IMR-90 (cell line): ENCODE results near the gene SNX25. TPM values are rescaled to one million over a fixed set of nuclear protein-coding genes. Genes with fewer than 3 reads are reported as not detected.

Experiments used
- ATAC-seq: fragments of 200-7000 bp; cut with Tn5 transposase; 2 replicates; pipeline ENCODE4 v1.9.1; 2020; ENCODE audit warnings: low read depth, mild to moderate bottlenecking, moderate library complexity
- BruUV-seq: library from RNA; stranded (reverse); fragments of 400-500 nt; replicated peaks from 2 replicates; lab custom pipeline; 2021; lab: Mats Ljungman, UMichigan
- CTCF ChIA-PET: fragments of 300-600 bp; formaldehyde crosslinking; extraction: SDS; loops from one replicate; lab custom pipeline; 2021; ENCODE audit warnings: antibody characterized with exemption; lab: Yijun Ruan, JAX
- POLR2A ChIA-PET: fragments of 300-600 bp; sonication (Branson Sonifier 250); formaldehyde crosslinking; loops from one replicate; lab custom pipeline; 2022; ENCODE audit warnings: antibody characterized with exemption; ENCODE audit not compliant: unreplicated experiment; lab: Charles Lee
- DNase-seq: peaks from one replicate; pipeline ENCODE4 v3.0.0; 2013
- H2AFZ ChIP-seq: replicated peaks from 2 replicates; pipeline ENCODE3; 2013; ENCODE audit warnings: low read length, mild to moderate bottlenecking; ENCODE audit not compliant: poor library complexity
- H2AK5ac ChIP-seq: 2 replicates; pipeline ENCODE4 v1.6.1; 2013; ENCODE audit warnings: low read depth, low read length, inconsistent platforms
- H2AK9ac ChIP-seq: replicated peaks from 2 replicates; pipeline ENCODE3; 2013; ENCODE audit warnings: mild to moderate bottlenecking, low read depth, low read length, moderate library complexity; ENCODE audit not compliant: poor library complexity
- H2BK120ac ChIP-seq: 2 replicates; pipeline ENCODE4 v1.6.1; 2013; ENCODE audit warnings: low read depth, low read length, inconsistent platforms
- H2BK15ac ChIP-seq: 3 replicates; pipeline ENCODE4 v1.6.1; 2013; ENCODE audit warnings: low read depth, low read length, inconsistent platforms
- H2BK20ac ChIP-seq: 2 replicates; pipeline ENCODE4 v1.6.1; 2013; ENCODE audit warnings: low read depth, mild to moderate bottlenecking, inconsistent platforms, low read length, moderate library complexity
- H2BK5ac ChIP-seq: 2 replicates; pipeline ENCODE4 v1.6.1; 2013; ENCODE audit warnings: mild to moderate bottlenecking, low read depth, low read length, inconsistent platforms; ENCODE audit not compliant: poor library complexity, severe bottlenecking
- H3K14ac ChIP-seq: replicated peaks from 2 replicates; pipeline ENCODE4 v1.6.1; 2013; ENCODE audit warnings: low read depth, low read length, inconsistent platforms
- H3K18ac ChIP-seq: 2 replicates; pipeline ENCODE4 v1.6.1; 2013; ENCODE audit warnings: low read depth, low read length, control low read depth
- H3K23ac ChIP-seq: 2 replicates; pipeline ENCODE4 v1.6.1; 2013; ENCODE audit warnings: low read depth, low read length, inconsistent platforms
- H3K27ac ChIP-seq: 2 replicates; pipeline ENCODE4 v1.5.1; 2013; ENCODE audit warnings: mild to moderate bottlenecking, control low read depth, low read length; ENCODE audit not compliant: insufficient read depth
- H3K27me3 ChIP-seq: 2 replicates; pipeline ENCODE4 v1.6.1; 2013; ENCODE audit warnings: low read length; ENCODE audit not compliant: control insufficient read depth, insufficient read depth
- H3K36me3 ChIP-seq: 2 replicates; pipeline ENCODE4 v1.6.1; 2013; ENCODE audit warnings: low read length, mixed read lengths; ENCODE audit not compliant: control insufficient read depth, insufficient read depth
- H3K4ac ChIP-seq: 2 replicates; pipeline ENCODE4 v1.6.1; 2013; ENCODE audit warnings: low read depth, low read length, inconsistent platforms
- H3K4me1 ChIP-seq: 2 replicates; pipeline ENCODE4 v1.6.1; 2013; ENCODE audit warnings: low read length, mixed read lengths; ENCODE audit not compliant: control insufficient read depth, insufficient read depth
- H3K4me2 ChIP-seq: 2 replicates; pipeline ENCODE4 v1.6.1; 2013; ENCODE audit warnings: low read depth, mild to moderate bottlenecking, control low read depth, low read length, moderate library complexity
- H3K4me3 ChIP-seq: 2 replicates; pipeline ENCODE4 v1.5.1; 2013; ENCODE audit warnings: low read depth, mild to moderate bottlenecking, control low read depth, low read length, moderate library complexity; ENCODE audit not compliant: insufficient read depth
- H3K56ac ChIP-seq: 2 replicates; pipeline ENCODE4 v1.6.1; 2013; ENCODE audit warnings: low read length, inconsistent platforms; ENCODE audit not compliant: insufficient read depth; ENCODE audit errors: extremely low read depth
- H3K79me1 ChIP-seq, 2 experiments: 2 replicates each; pipeline ENCODE4 v1.6.1; 2013; ENCODE audit warnings: low read length in 2 of 2, inconsistent platforms in 1 of 2, low read depth in 1 of 2
- H3K9ac ChIP-seq: 2 replicates; pipeline ENCODE4 v1.6.1; 2013; ENCODE audit warnings: low read depth, low read length, control low read depth
- H3K9me1 ChIP-seq: 2 replicates; pipeline ENCODE4 v1.6.1; 2013; ENCODE audit warnings: low read length, inconsistent platforms; ENCODE audit not compliant: insufficient read depth
- H3K9me3 ChIP-seq: 2 replicates; pipeline ENCODE4 v1.6.1; 2013; ENCODE audit warnings: low read length; ENCODE audit not compliant: control insufficient read depth, insufficient read depth
- H4K20me1 ChIP-seq: 2 replicates; pipeline ENCODE4 v1.6.1; 2013; ENCODE audit warnings: low read length, inconsistent platforms; ENCODE audit not compliant: insufficient read depth
- H4K5ac ChIP-seq: 2 replicates; pipeline ENCODE4 v1.6.1; 2013; ENCODE audit warnings: mild to moderate bottlenecking, low read depth, low read length, control low read depth
- H4K8ac ChIP-seq, 2 experiments: 2 replicates each; pipeline ENCODE4 v1.6.1; 2013; ENCODE audit warnings: low read depth in 2 of 2, low read length in 2 of 2, control low read depth in 1 of 2, inconsistent platforms in 1 of 2
- H4K91ac ChIP-seq: 2 replicates; pipeline ENCODE4 v1.6.1; 2013; ENCODE audit warnings: low read depth, low read length, inconsistent platforms; ENCODE audit not compliant: insufficient read depth
- BHLHE40 ChIP-seq: fragments of 150-350 bp; IDR thresholded peaks from 2 replicates; pipeline ENCODE4 v1.6.1; 2016; ENCODE audit warnings: mild to moderate bottlenecking, low read depth, low read length
- CEBPB ChIP-seq: IDR thresholded peaks from 2 replicates; pipeline ENCODE4 v1.6.1; 2012; ENCODE audit warnings: low read depth, low read length, improper control_type of control experiment
- CHD1 ChIP-seq: IDR thresholded peaks from 2 replicates; pipeline ENCODE4 v1.6.1; 2012; ENCODE audit warnings: low read depth, low read length, improper control_type of control experiment
- FOS ChIP-seq: fragments of 150-350 bp; IDR thresholded peaks from 2 replicates; pipeline ENCODE4 v1.6.1; 2016; ENCODE audit warnings: low read depth, low read length
- MAFK ChIP-seq: IDR thresholded peaks from 2 replicates; pipeline ENCODE4 v1.6.1; 2012; ENCODE audit warnings: low read depth, low read length, improper control_type of control experiment
- MAZ ChIP-seq: IDR thresholded peaks from 2 replicates; pipeline ENCODE4 v1.6.1; 2012; ENCODE audit warnings: low read depth, mild to moderate bottlenecking, low read length, improper control_type of control experiment, moderate library complexity, borderline replicate concordance
- MXI1 ChIP-seq: IDR thresholded peaks from 2 replicates; pipeline ENCODE4 v1.6.1; 2012; ENCODE audit warnings: low read depth, mild to moderate bottlenecking, low read length, moderate library complexity, borderline replicate concordance
- POLR2A ChIP-seq: IDR thresholded peaks from 2 replicates; pipeline ENCODE4 v1.6.1; 2012; ENCODE audit warnings: mild to moderate bottlenecking, low read depth, low read length
- RCOR1 ChIP-seq: IDR thresholded peaks from 2 replicates; pipeline ENCODE4 v1.6.1; 2012; ENCODE audit warnings: mild to moderate bottlenecking, low read length, improper control_type of control experiment; ENCODE audit not compliant: insufficient replicate concordance
- RFX5 ChIP-seq: IDR thresholded peaks from 2 replicates; pipeline ENCODE4 v1.8.0; 2012; ENCODE audit warnings: low read depth, mild to moderate bottlenecking, low read length, moderate library complexity
- SMC3 ChIP-seq: fragments of 150-350 bp; IDR thresholded peaks from 2 replicates; pipeline ENCODE4 v1.6.1; 2016; ENCODE audit warnings: low read depth, mild to moderate bottlenecking, antibody characterized with exemption, low read length, moderate library complexity
- WGBS, 2 experiments: methylation state at CpG; one replicate each; pipeline versions ENCODE4 v1.1.5 to v1.1.7; 2013; ENCODE audit warnings: missing lambda C conversion rate in 2 of 2; ENCODE audit not compliant: insufficient read length in 1 of 2; ENCODE audit errors: extremely low coverage in 2 of 2; 5-methylcytosine and 5-hydroxymethylcytosine counted together
- dilution Hi-C: fragments of 300-500 bp; cut with HindIII; formaldehyde crosslinking; loops from one replicate; pipeline ENCODE4 v1.14.3; 2018; ENCODE audit warnings: low sequenced_read_pairs; ENCODE audit not compliant: unreplicated experiment
- in situ Hi-C: fragments of 300-500 bp; cut with MboI; formaldehyde crosslinking; loops from 3 replicates; pipeline ENCODE4 v1.14.3; 2019; ENCODE audit warnings: low sequenced_read_pairs, inconsistent platforms, mixed read lengths
- intact Hi-C: fragments of 100-400 bp; cut with micrococcal nuclease; formaldehyde crosslinking; loops from 2 replicates; pipeline ENCODE4 v1.10.0; 2022
- polyA plus RNA-seq, 3 experiments: library from polyadenylated mRNA; depleted of rRNA; stranded (reverse); fragments of >200 nt; gene quantifications; 2 replicates each; pipeline ENCODE4 v1.2.3, GENCODE V29; 2012; ENCODE audit warnings: low replicate concordance in 1 of 3
- total RNA-seq: library from RNA; depleted of rRNA; stranded (reverse); fragments of >200 nt; gene quantifications from 2 replicates; pipeline ENCODE4 v1.2.3, GENCODE V29; 2012
- TF ChIP-seq, protein P1 (sequence below): fragments of 150-350 bp; IDR thresholded peaks from 2 replicates; pipeline ENCODE4 v1.6.1; 2017; ENCODE audit warnings: mild to moderate bottlenecking, antibody characterized with exemption, low read length, low read depth
- TF ChIP-seq, protein P2 (sequence below): fragments of 150-350 bp; IDR thresholded peaks from 2 replicates; pipeline ENCODE4 v1.6.1; 2016; ENCODE audit warnings: low read depth, mild to moderate bottlenecking, low read length, moderate library complexity, borderline replicate concordance

Gene SNX25
- total and polyA plus RNA-seq, 2 of the 4 experiments (the other 2 are of a cell fraction), result 11.4 to 28.3 TPM

DNA sequence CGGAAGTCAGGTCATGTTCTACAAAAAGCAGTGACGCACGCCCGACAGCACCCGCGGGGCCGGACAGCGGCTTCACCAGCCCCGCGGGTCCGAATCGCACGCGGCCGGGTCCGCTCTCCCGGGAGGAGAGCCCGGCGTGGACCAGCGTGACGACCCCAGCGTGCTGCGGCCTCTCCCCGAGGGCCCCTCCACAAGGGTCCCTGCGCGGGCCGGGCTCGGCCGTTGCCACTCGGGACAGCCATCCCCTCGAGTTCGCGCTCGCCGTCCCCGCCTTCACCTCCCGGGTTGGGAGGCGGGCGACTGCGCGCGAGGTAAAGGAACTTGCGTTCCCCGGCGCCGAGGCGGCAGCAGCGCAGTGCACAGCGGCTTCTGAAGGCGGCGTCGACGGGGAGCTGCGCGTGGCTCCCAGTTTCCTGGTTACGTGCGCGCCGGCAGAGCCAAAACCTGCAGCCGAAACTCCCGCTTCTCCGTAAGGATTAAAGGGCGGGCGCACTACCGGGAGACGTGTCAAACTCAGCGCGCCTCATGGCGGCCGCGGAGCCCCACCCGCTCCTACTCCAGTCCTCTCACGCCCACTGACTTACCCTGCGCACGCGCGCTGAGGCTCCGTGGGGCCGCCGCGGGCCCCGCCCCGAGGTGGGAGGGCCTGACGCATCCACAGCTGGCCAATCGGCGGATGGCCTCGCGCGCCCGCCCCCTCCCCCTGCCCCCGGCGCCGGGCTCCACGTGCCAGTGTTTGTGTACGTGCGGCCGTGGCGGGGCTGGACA, 186.7 kb downstream of the SNX25 start (continued):
- TF ChIP-seq MAZ (peak; percentile 98; the same call in 1 of the 2 replicates), POLR2A (peak; percentile 49), MAFK (no peak)

DNA sequence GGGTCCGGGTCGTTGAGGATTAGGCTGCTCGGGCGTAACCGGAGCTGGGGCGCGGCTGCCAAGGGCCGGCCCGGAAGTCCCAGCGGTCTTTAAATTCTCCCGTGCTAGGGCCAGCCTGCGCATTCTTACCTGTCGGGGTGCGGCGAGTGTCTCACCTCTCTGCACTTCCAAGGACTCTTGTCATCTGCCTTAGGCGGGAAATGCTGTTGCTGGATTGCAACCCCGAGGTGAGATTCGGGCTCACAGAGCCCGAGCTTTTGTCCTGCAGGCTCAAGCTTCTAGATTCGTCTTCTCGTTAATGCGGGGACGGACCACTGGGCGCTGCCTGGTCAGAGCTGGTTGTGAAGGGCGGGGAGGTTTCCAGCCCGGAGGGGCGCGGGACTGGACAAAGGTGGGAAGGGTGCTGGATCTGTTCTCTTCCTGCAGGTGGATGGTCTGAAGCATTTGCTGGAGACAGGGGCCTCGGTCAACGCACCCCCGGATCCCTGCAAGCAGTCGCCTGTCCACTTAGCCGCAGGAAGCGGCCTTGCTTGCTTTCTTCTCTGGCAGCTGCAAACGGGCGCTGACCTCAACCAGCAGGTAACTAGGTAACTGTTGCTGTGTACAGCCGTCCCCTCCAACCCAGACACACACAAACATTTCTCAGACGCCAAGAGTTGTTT, 187.5 kb downstream of the SNX25 start, which contains the start of gene ANKRD37:
Gene ANKRD37, plus strand, starts transcription at position 118 of the 662 bp plus-strand sequence. Its CDS starts 83 bp downstream, at position 201.
- peak; percentile 19 for DNase-seq
- BruUV-seq, result no TSS peak
- TF ChIP-seq CHD1 (no peak), SMC3 (no peak), RCOR1 (no peak), BHLHE40 (no peak), CEBPB (no peak), MXI1 (no peak), MAZ (no peak), RFX5 (no peak), FOS (no peak)
- TF ChIP-seq, protein P1, sequence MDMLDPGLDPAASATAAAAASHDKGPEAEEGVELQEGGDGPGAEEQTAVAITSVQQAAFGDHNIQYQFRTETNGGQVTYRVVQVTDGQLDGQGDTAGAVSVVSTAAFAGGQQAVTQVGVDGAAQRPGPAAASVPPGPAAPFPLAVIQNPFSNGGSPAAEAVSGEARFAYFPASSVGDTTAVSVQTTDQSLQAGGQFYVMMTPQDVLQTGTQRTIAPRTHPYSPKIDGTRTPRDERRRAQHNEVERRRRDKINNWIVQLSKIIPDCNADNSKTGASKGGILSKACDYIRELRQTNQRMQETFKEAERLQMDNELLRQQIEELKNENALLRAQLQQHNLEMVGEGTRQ, result no peak
- TF ChIP-seq, protein P2, sequence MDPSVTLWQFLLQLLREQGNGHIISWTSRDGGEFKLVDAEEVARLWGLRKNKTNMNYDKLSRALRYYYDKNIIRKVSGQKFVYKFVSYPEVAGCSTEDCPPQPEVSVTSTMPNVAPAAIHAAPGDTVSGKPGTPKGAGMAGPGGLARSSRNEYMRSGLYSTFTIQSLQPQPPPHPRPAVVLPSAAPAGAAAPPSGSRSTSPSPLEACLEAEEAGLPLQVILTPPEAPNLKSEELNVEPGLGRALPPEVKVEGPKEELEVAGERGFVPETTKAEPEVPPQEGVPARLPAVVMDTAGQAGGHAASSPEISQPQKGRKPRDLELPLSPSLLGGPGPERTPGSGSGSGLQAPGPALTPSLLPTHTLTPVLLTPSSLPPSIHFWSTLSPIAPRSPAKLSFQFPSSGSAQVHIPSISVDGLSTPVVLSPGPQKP, result no peak

More for the DNA sequence above, 187.5 kb downstream of the SNX25 start, which contains the start of gene ANKRD37:
- peak within 1 kb of the TSS; percentile 53 for H2AK5ac ChIP-seq
- in situ Hi-C loops (no loop called here), dilution Hi-C loops (no loop called here), intact Hi-C loops (loop anchor here (2.0 kb wide), 1 partner anchor 200 kb away; no protein-coding TSS in a partner anchor)
- peak within 1 kb of the TSS; percentile 72 for H3K9ac ChIP-seq
- peak within 1 kb of the TSS; percentile 85 for H3K23ac ChIP-seq
- H4K91ac ChIP-seq, result peak within 1 kb of the TSS; percentile 76
- H3K4ac ChIP-seq, result peak within 1 kb of the TSS; percentile 74
- H3K4me3 ChIP-seq, result peak within 1 kb of the TSS; percentile 71
- no peaks in the 10 kb centered on the region for H4K20me1 ChIP-seq
- peak within 1 kb of the TSS; percentile 40 for H4K5ac ChIP-seq
- H4K8ac ChIP-seq, result peak within 1 kb of the TSS; percentile 57 to 88
- peaks cover 8% of the 10 kb centered on the region for H3K36me3 ChIP-seq
- H3K56ac ChIP-seq, result peak within 1 kb of the TSS; percentile 74
- H3K79me1 ChIP-seq, result peaks cover 3 to 7% of the 10 kb centered on the region in 2 experiments; a peak in 3 of 4 replicates
- H3K14ac ChIP-seq, result peak within 1 kb of the TSS; percentile 51
- H3K9me3 ChIP-seq, result no peaks in the 10 kb centered on the region
- peak within 1 kb of the TSS; percentile 9; the same call in 1 of the 3 replicates for H2BK15ac ChIP-seq
- ChIA-PET POLR2A (interaction anchor here (0.7 kb wide), 1 partner anchor 127 kb away, joined by 8 read pairs; no protein-coding TSS in a partner anchor), CTCF (no interaction called here)
- H3K9me1 ChIP-seq, result no peaks in the 10 kb centered on the region
- no peak within 1 kb of the TSS for H2BK20ac ChIP-seq
- peak within 1 kb of the TSS; percentile 83 for H2BK5ac ChIP-seq
- peak within 1 kb of the TSS; percentile 37 for H3K18ac ChIP-seq
- H3K4me2 ChIP-seq, result peak within 1 kb of the TSS; percentile 70
- peak within 1 kb of the TSS; percentile 55 for H2BK120ac ChIP-seq
- no peaks in the 10 kb centered on the region; the same call in 1 of the 2 replicates for H3K4me1 ChIP-seq
- H2AFZ ChIP-seq, result peak within 1 kb of the TSS; percentile 96
- H3K27me3 ChIP-seq, result no peaks in the 10 kb centered on the region
- peak; percentile 4 for ATAC-seq
- WGBS, 2 experiments, result 14% methylated on average over 21 of the region's 38 CpGs; no CpG with 5 or more reads in 1 of the 2 experiments
- peak within 1 kb of the TSS; percentile 66 for H3K27ac ChIP-seq
- H2AK9ac ChIP-seq, result peak within 1 kb of the TSS; percentile 95
